ENCODE measurements around the gene ASIC2. TPM values are rescaled to one million over a fixed set of nuclear protein-coding genes. Genes with fewer than 3 reads are reported as not detected.

The ASIC2 gene
- total and polyA plus RNA-seq, 9 of the 15 experiments (the other 6 are each of a cell fraction or from before 2014, with no cell fraction given), result not detected

DNA sequence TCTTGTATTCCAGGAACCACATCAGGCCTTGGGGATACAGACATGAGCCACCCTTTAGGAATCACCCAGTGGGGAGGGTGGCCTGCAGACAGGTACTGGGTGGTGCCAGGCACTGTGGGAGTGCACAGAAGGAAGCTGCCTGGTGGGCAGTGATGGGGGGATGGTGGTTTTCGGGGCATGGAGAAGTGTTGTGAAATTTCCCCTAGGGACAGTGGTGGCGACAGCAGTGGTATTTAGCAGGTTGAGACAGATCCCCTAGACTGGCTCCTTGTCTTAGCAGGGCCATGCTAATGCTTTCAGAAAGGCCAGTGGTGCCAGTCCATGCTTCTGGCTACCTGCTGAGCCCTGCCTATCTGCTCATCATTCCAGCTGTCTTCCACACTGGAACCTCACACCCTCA, 171.8 kb downstream of the ASIC2 start (continued):
- TF ChIP-seq CSDE1 (IDR thresholded peaks at IDR 0.05) (no peak), TEAD2 (tag; IDR thresholded peaks at IDR 0.05) (no peak), MTF1 (CRISPR knock-in tag; IDR thresholded peaks at IDR 0.05; ENCODE audit: borderline replicate concordance) (no peak), MXI1 (IDR thresholded peaks at IDR 0.05; ENCODE audit: low read depth, low read length) (no peak), HDAC3 (IDR thresholded peaks at IDR 0.05; ENCODE audit: borderline replicate concordance, partially characterized antibody) (no peak), HIVEP1 (CRISPR knock-in tag; IDR thresholded peaks at IDR 0.05) (no peak)
- TF ChIP-seq, protein P1, sequence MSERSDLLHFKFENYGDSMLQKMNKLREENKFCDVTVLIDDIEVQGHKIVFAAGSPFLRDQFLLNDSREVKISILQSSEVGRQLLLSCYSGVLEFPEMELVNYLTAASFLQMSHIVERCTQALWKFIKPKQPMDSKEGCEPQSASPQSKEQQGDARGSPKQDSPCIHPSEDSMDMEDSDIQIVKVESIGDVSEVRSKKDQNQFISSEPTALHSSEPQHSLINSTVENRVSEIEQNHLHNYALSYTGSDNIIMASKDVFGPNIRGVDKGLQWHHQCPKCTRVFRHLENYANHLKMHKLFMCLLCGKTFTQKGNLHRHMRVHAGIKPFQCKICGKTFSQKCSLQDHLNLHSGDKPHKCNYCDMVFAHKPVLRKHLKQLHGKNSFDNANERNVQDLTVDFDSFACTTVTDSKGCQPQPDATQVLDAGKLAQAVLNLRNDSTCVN (CRISPR knock-in tag; IDR thresholded peaks at IDR 0.05), result no peak

DNA sequence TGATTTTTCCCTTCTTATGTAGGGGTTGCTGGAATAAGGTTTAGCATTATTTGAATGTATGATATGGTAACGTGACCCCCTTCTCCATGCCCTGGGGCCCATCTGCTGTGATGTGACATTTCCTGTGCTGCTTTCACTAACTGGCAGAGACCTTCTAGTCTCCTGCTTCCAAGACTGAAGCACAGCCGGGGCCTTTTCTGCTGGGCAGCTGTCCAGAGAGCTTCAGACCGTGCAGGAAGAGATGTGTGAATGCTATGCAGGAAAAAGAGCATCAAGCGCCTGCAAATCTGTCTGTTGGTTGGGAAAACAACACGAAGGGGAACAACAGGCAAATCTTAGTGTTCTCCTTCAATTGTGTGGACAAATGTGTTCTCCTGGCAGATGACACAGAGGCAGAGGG, 173.0 kb downstream of the ASIC2 start:
- ChIA-PET POLR2A (no interaction called here), CTCF (ENCODE audit: low intra/inter-chr PET ratio) (no interaction called here)
- FAIRE-seq (no peak), DNase-seq (ENCODE audit: extremely low read depth in 1 of 4, low spot score in 3 of 4) (no peak), ATAC-seq (no peak)
- H3K27me3 ChIP-seq (ENCODE audit: control insufficient read depth in 2 of 2, insufficient read depth in 2 of 2, low read length in 2 of 2), result peaks cover 5 to 34% of the 10 kb centered on the region in 2 experiments; a peak in 3 of 5 replicates
- H3K4me1 ChIP-seq (replicated peaks in 1 of 2; ENCODE audit: control insufficient read depth in 2 of 2, insufficient read depth in 2 of 2, low read length in 2 of 2), result no peaks in the 10 kb centered on the region
- intact Hi-C loops (cut with micrococcal nuclease), result no loop called here
- H4K20me1 ChIP-seq (replicated peaks; ENCODE audit: control insufficient read depth, insufficient read depth, low read length), result no peaks in the 10 kb centered on the region; the same call in 1 of the 2 replicates
- H3K9me3 ChIP-seq (replicated peaks; ENCODE audit: control insufficient read depth, insufficient read depth, low read depth, low read length), result no peaks in the 10 kb centered on the region
- H3K4me3 ChIP-seq, result no peak overlapping the region
- H3K36me3 ChIP-seq (ENCODE audit: control insufficient read depth, insufficient read depth, low read length), result no peaks in the 10 kb centered on the region
- H2AFZ ChIP-seq (ENCODE audit: low read depth, low read length), result no peak overlapping the region
- no peak overlapping the region for H3K9ac ChIP-seq (ENCODE audit: insufficient read depth in 1 of 2, low read depth in 2 of 2, low read length in 2 of 2)
- H3K9me1 ChIP-seq (ENCODE audit: control insufficient read depth, insufficient read depth, low read length), result no peaks in the 10 kb centered on the region
- BruUV-seq (replicated peaks), result no TSS peak
- H3K79me2 ChIP-seq (ENCODE audit: control insufficient read depth, insufficient read depth, low read length), result no peaks in the 10 kb centered on the region
- in situ Hi-C loops (cut with MboI), result no loop called here
- H3K4me2 ChIP-seq (ENCODE audit: insufficient read depth, low read length), result no peak overlapping the region
- H3K27ac ChIP-seq (ENCODE audit: extremely low read depth, low read depth, low read length), result no peak overlapping the region
- WGBS (ENCODE audit: insufficient coverage, low coverage, missing lambda C conversion rate), result 2% methylated on average over 5 of the region's 5 CpGs
- TF ChIP-seq KLF16 (IDR thresholded peaks at IDR 0.05) (no peak), PCBP1 (IDR thresholded peaks at IDR 0.05; ENCODE audit: low read depth, low read length, poor library complexity, severe bottlenecking) (no peak), ZNF586 (CRISPR knock-in tag; conservative IDR thresholded peaks at IDR 0.05) (no peak), DNMT1 (IDR thresholded peaks at IDR 0.05) (no peak), POU5F1 (IDR thresholded peaks at IDR 0.05; ENCODE audit: borderline replicate concordance, low read depth, low read length, partially characterized antibody) (no peak), LCOR (CRISPR knock-in tag; IDR thresholded peaks at IDR 0.05) (no peak), ZNF76 (CRISPR knock-in tag; IDR thresholded peaks at IDR 0.05; ENCODE audit: borderline replicate concordance) (no peak), ZNF316 (IDR thresholded peaks at IDR 0.05) (no peak), RBM25 (IDR thresholded peaks at IDR 0.05; ENCODE audit: low read depth, low read length, severe bottlenecking) (no peak), ARNT (IDR thresholded peaks at IDR 0.05) (no peak), SREBF1 (IDR thresholded peaks at IDR 0.05; ENCODE audit: borderline replicate concordance, low read depth, low read length) (no peak), SP2 (IDR thresholded peaks at IDR 0.05; ENCODE audit: extremely low read depth, low read depth, low read length, poor library complexity, severe bottlenecking) (no peak), ERF (CRISPR knock-in tag; IDR thresholded peaks at IDR 0.05) (no peak), BDP1 (IDR thresholded peaks at IDR 0.05; ENCODE audit: insufficient read depth, insufficient read length) (no peak)
- TF ChIP-seq, protein P2, sequence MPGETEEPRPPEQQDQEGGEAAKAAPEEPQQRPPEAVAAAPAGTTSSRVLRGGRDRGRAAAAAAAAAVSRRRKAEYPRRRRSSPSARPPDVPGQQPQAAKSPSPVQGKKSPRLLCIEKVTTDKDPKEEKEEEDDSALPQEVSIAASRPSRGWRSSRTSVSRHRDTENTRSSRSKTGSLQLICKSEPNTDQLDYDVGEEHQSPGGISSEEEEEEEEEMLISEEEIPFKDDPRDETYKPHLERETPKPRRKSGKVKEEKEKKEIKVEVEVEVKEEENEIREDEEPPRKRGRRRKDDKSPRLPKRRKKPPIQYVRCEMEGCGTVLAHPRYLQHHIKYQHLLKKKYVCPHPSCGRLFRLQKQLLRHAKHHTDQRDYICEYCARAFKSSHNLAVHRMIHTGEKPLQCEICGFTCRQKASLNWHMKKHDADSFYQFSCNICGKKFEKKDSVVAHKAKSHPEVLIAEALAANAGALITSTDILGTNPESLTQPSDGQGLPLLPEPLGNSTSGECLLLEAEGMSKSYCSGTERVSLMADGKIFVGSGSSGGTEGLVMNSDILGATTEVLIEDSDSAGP (CRISPR knock-in tag; IDR thresholded peaks at IDR 0.05), result no peak
